ENCODE measurements around the gene RGS1.

- TF ChIP-seq, protein P1, sequence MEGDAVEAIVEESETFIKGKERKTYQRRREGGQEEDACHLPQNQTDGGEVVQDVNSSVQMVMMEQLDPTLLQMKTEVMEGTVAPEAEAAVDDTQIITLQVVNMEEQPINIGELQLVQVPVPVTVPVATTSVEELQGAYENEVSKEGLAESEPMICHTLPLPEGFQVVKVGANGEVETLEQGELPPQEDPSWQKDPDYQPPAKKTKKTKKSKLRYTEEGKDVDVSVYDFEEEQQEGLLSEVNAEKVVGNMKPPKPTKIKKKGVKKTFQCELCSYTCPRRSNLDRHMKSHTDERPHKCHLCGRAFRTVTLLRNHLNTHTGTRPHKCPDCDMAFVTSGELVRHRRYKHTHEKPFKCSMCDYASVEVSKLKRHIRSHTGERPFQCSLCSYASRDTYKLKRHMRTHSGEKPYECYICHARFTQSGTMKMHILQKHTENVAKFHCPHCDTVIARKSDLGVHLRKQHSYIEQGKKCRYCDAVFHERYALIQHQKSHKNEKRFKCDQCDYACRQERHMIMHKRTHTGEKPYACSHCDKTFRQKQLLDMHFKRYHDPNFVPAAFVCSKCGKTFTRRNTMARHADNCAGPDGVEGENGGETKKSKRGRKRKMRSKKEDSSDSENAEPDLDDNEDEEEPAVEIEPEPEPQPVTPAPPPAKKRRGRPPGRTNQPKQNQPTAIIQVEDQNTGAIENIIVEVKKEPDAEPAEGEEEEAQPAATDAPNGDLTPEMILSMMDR (IDR thresholded peaks at IDR 0.05) = no peak
- TF ChIP-seq POLR2A (IDR thresholded peaks at IDR 0.05) = no peak
Observed at GRCh38 chr1:192601567-192601966, 26.0 kb downstream of the RGS1 start.

Data from transverse colon (tissue), 3 donors.